Measurements from ENCODE around the gene FOXI3. TPM values are rescaled to one million over a fixed set of nuclear protein-coding genes. Genes with fewer than 3 reads are reported as not detected.

The FOXI3 gene
- polyA plus RNA-seq, 1 of the 3 experiments (the other 2 are of a cell fraction): not detected

- H2AFZ ChIP-seq (ENCODE audit: low read depth): no peak overlapping the region
- ChIA-PET POLR2A (no interaction called here), CTCF (interaction anchor here (1.2 to 3.0 kb wide), 2 partner anchors 13 to 91 kb away, joined by 3 to 12 read pairs; no protein-coding TSS in a partner anchor)
- no peak for TF ChIP-seq NFIC (IDR thresholded peaks at IDR 0.05; ENCODE audit: borderline replicate concordance)
- no peak for TF ChIP-seq FOXJ3 (CRISPR knock-in tag; IDR thresholded peaks at IDR 0.05)
- no peak for TF ChIP-seq GABPA (IDR thresholded peaks at IDR 0.05; ENCODE audit: low read depth)
- no peak for TF ChIP-seq USF2 (IDR thresholded peaks at IDR 0.05; ENCODE audit: borderline replicate concordance, low read depth, low read length)
- no peak for TF ChIP-seq RXRA (IDR thresholded peaks at IDR 0.05; ENCODE audit: borderline replicate concordance, low read depth)
- TF ChIP-seq ZBTB33 (IDR thresholded peaks at IDR 0.05; ENCODE audit: borderline replicate concordance, low read depth): no peak
- no peak for TF ChIP-seq FOSL2 (IDR thresholded peaks at IDR 0.05; ENCODE audit: borderline replicate concordance, low read depth)
- no peak for TF ChIP-seq TCF12 (IDR thresholded peaks at IDR 0.05)
- TF ChIP-seq RFX5 (IDR thresholded peaks at IDR 0.05; ENCODE audit: low read length): no peak
- no peak for TF ChIP-seq JUND (IDR thresholded peaks at IDR 0.05)
- no peak for TF ChIP-seq RAD21 (IDR thresholded peaks at IDR 0.05; ENCODE audit: low read length)
- no peak for TF ChIP-seq ELF1 (IDR thresholded peaks at IDR 0.05)
- no peak for TF ChIP-seq TAF1 (IDR thresholded peaks at IDR 0.05; ENCODE audit: borderline replicate concordance, low read depth, low read length)
- H3F3A ChIP-seq (replicated peaks; ENCODE audit: insufficient read depth): no peaks in the 10 kb centered on the region
- H3K9ac ChIP-seq: no peak overlapping the region
- H3K36me3 ChIP-seq (replicated peaks in 1 of 2; ENCODE audit: control insufficient read depth in 1 of 2, insufficient read depth in 2 of 2, low read length in 1 of 2): no peaks in the 10 kb centered on the region
- H3K4me3 ChIP-seq (ENCODE audit: low read depth in 2 of 2, low read length in 1 of 2): no peak overlapping the region
- H3K4me2 ChIP-seq: no peak overlapping the region
- peaks cover 0 to 3% of the 10 kb centered on the region in 2 experiments; a peak in 1 of 4 replicates for H3K4me1 ChIP-seq (ENCODE audit: control insufficient read depth in 1 of 2, insufficient read depth in 2 of 2, low read depth in 1 of 2, low read length in 1 of 2)
- WGBS (ENCODE audit: low lambda C conversion rate): 60% methylated on average over 2 of the region's 5 CpGs
- H3K27ac ChIP-seq (ENCODE audit: low read depth in 2 of 2, low read length in 1 of 2): no peak overlapping the region
- H3K9me2 ChIP-seq: no peaks in the 10 kb centered on the region
- no peaks in the 10 kb centered on the region for H4K20me1 ChIP-seq (ENCODE audit: insufficient read depth)
- no peaks in the 10 kb centered on the region for H3K9me3 ChIP-seq
- no peaks in the 10 kb centered on the region for H3K27me3 ChIP-seq (ENCODE audit: insufficient read depth)
- H3K79me2 ChIP-seq (ENCODE audit: insufficient read depth): no peaks in the 10 kb centered on the region
- no peak for DNase-seq
Measured at GRCh38 chr2:88442061-88442460, 10.4 kb downstream of the FOXI3 start.

GRCh38 chr2:88437010-88437409 lies 15.5 kb downstream of the FOXI3 start:
- Histone ChIP-seq H3F3A (replicated peaks; ENCODE audit: insufficient read depth) (no peaks in the 10 kb centered on the region), H2AFZ (ENCODE audit: low read depth) (no peak overlapping the region), H3K27me3 (ENCODE audit: insufficient read depth) (no peaks in the 10 kb centered on the region), H3K9ac (no peak overlapping the region), H3K79me2 (ENCODE audit: insufficient read depth) (no peaks in the 10 kb centered on the region), H3K36me3 (replicated peaks in 1 of 2; ENCODE audit: control insufficient read depth in 1 of 2, insufficient read depth in 2 of 2, low read length in 1 of 2) (no peaks in the 10 kb centered on the region), H4K20me1 (ENCODE audit: insufficient read depth) (no peaks in the 10 kb centered on the region), H3K9me3 (no peaks in the 10 kb centered on the region), H3K4me2 (no peak overlapping the region), H3K9me2 (no peaks in the 10 kb centered on the region), H3K27ac (ENCODE audit: low read depth in 2 of 2, low read length in 1 of 2) (no peak overlapping the region), H3K4me3 (ENCODE audit: low read depth in 2 of 2, low read length in 1 of 2) (no peak overlapping the region), H3K4me1 (ENCODE audit: control insufficient read depth in 1 of 2, insufficient read depth in 2 of 2, low read depth in 1 of 2, low read length in 1 of 2) (no peaks in the 10 kb centered on the region)
- DNase-seq: no peak
- ChIA-PET POLR2A (no interaction called here), CTCF (no interaction called here)
- 31% methylated on average over 4 of the region's 4 CpGs for WGBS (ENCODE audit: low lambda C conversion rate)
- TF ChIP-seq GABPA (IDR thresholded peaks at IDR 0.05; ENCODE audit: low read depth) (no peak), GATA2 (CRISPR knock-in tag; IDR thresholded peaks at IDR 0.05) (no peak), IRF3 (IDR thresholded peaks at IDR 0.05; ENCODE audit: low read depth, low read length) (no peak), FOXM1 (IDR thresholded peaks at IDR 0.05; ENCODE audit: low read depth) (no peak), RAD21 (IDR thresholded peaks at IDR 0.05; ENCODE audit: low read length) (no peak), FOXJ3 (CRISPR knock-in tag; IDR thresholded peaks at IDR 0.05) (no peak), SIN3A (IDR thresholded peaks at IDR 0.05; ENCODE audit: borderline replicate concordance, low read depth, low read length) (no peak), RXRA (IDR thresholded peaks at IDR 0.05; ENCODE audit: borderline replicate concordance, low read depth) (no peak), EZH2phosphoT487 (IDR thresholded peaks at IDR 0.05; ENCODE audit: borderline replicate concordance, low read depth) (no peak), MEF2A (IDR thresholded peaks at IDR 0.05; ENCODE audit: borderline replicate concordance, low read depth) (no peak), MXI1 (IDR thresholded peaks at IDR 0.05; ENCODE audit: low read depth, low read length) (no peak), JUND (IDR thresholded peaks at IDR 0.05) (no peak), ELF1 (IDR thresholded peaks at IDR 0.05) (no peak), TEAD4 (IDR thresholded peaks at IDR 0.05; ENCODE audit: borderline replicate concordance, insufficient read depth) (no peak), ZBTB33 (IDR thresholded peaks at IDR 0.05; ENCODE audit: borderline replicate concordance, low read depth) (no peak), MAX (IDR thresholded peaks at IDR 0.05; ENCODE audit: low read depth) (no peak), YY1 (IDR thresholded peaks at IDR 0.05; ENCODE audit: low read depth) (no peak)

Measured in SK-N-SH (cell line).